ENCODE measurements around the gene HOXA3. TPM values are rescaled to one million over a fixed set of nuclear protein-coding genes. Genes with fewer than 3 reads are reported as not detected.

HOXA3 gene
- total RNA-seq, 1 experiment from 2014 or later, result 50.5 TPM

GRCh38 chr7:27175626-27176523 is 23.5 kb upstream of the HOXA3 start:
- CTCF ChIA-PET, result interaction anchor here (0.5 to 1.0 kb wide), 4 partner anchors 20 to 494 kb away, joined by 3 to 8 read pairs (median 3); no protein-coding TSS in a partner anchor
- Histone ChIP-seq H3K27ac (no peak overlapping the region), H3K27me3 (ENCODE audit: insufficient read depth, low read depth) (no peaks in the 10 kb centered on the region), H2AFZ (no peak overlapping the region), H3K4me3 (no peak overlapping the region), H3K4me1 (replicated peaks; ENCODE audit: insufficient read depth) (peaks cover 3% of the 10 kb centered on the region), H3K36me3 (ENCODE audit: low read depth) (no peaks in the 10 kb centered on the region), H3K79me2 (ENCODE audit: low read depth) (no peaks in the 10 kb centered on the region), H3K4me2 (no peak overlapping the region), H3K9me3 (ENCODE audit: insufficient read depth, low read depth) (no peaks in the 10 kb centered on the region), H3K9me2 (ENCODE audit: insufficient read depth) (no peaks in the 10 kb centered on the region), H3F3A (ENCODE audit: insufficient read depth, low read depth) (peaks cover 12% of the 10 kb centered on the region; the same call in 1 of the 2 replicates), H4K20me1 (ENCODE audit: insufficient read depth) (no peaks in the 10 kb centered on the region)
- BruUV-seq (replicated peaks), result no TSS peak
- TF ChIP-seq EZH2 (IDR thresholded peaks at IDR 0.05; ENCODE audit: low read depth) (no peak), CTCF (conservative IDR thresholded peaks at IDR 0.05) (no peak)
- no peak for DNase-seq
- intact Hi-C loops (cut with micrococcal nuclease; ENCODE audit: unreplicated experiment), result no loop called here
- POLR2A ChIA-PET (ENCODE audit: unreplicated experiment), result no interaction called here

DNA sequence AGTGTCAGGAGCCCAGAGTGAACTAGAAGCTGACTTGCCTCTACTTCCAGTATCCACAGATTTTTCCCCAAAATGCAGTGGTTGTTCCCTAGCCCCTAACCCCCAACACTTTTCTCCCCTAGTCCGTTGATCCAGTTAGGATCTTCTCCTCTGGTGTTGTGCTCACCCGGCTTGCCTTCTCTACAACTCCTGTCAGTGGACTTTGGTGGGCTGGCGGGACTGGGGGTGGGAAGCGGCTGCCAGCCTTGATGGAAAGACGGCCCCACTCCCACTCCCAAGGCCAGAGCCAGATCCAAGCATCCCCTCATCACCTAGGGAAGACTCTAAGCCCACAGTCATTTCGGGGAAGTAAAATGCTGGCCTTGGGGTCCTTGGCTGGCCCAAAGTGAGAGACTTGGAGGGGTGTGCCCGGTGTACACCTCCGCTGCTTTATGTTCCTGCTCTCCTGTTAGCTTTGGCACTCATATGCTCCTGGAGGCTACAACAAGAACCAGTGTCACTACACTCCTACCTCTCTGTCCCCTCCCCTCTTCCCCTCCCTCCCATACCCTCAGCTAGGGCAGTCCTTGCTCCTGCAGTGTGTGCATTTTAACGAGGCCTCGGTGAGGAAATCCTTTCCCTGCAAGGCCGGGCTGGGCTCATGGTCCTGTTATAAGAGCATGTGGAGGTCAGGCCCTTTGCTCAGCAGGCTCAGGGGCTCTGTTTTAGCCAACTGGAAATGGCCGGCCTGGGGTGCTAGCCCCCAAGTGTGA is 22.7 kb upstream of the HOXA3 start:
- no peak overlapping the region for H3K4me3 ChIP-seq
- intact Hi-C loops (cut with micrococcal nuclease; ENCODE audit: unreplicated experiment), result no loop called here
- H3K79me2 ChIP-seq (ENCODE audit: low read depth), result no peaks in the 10 kb centered on the region
- H3K4me2 ChIP-seq, result no peak overlapping the region
- no peak for TF ChIP-seq CTCF (conservative IDR thresholded peaks at IDR 0.05)
- TF ChIP-seq EZH2 (IDR thresholded peaks at IDR 0.05; ENCODE audit: low read depth), result no peak
- no peaks in the 10 kb centered on the region for H4K20me1 ChIP-seq (ENCODE audit: insufficient read depth)
- peaks cover 18% of the 10 kb centered on the region; the same call in 1 of the 2 replicates for H3F3A ChIP-seq (ENCODE audit: insufficient read depth, low read depth)
- ChIA-PET POLR2A (ENCODE audit: unreplicated experiment) (no interaction called here), CTCF (interaction anchor here (0.6 kb wide), 1 partner anchor 55 kb away, joined by 3 read pairs; no protein-coding TSS in a partner anchor)
- peaks cover 12% of the 10 kb centered on the region for H3K4me1 ChIP-seq (replicated peaks; ENCODE audit: insufficient read depth)
- no TSS peak for BruUV-seq (replicated peaks)
- H2AFZ ChIP-seq, result no peak overlapping the region
- no peaks in the 10 kb centered on the region for H3K27me3 ChIP-seq (ENCODE audit: insufficient read depth, low read depth)
- no peak overlapping the region for H3K27ac ChIP-seq
- no peaks in the 10 kb centered on the region for H3K9me3 ChIP-seq (ENCODE audit: insufficient read depth, low read depth)
- DNase-seq, result no peak
- H3K36me3 ChIP-seq (ENCODE audit: low read depth), result no peaks in the 10 kb centered on the region
- H3K9me2 ChIP-seq (ENCODE audit: insufficient read depth), result no peaks in the 10 kb centered on the region

DNA sequence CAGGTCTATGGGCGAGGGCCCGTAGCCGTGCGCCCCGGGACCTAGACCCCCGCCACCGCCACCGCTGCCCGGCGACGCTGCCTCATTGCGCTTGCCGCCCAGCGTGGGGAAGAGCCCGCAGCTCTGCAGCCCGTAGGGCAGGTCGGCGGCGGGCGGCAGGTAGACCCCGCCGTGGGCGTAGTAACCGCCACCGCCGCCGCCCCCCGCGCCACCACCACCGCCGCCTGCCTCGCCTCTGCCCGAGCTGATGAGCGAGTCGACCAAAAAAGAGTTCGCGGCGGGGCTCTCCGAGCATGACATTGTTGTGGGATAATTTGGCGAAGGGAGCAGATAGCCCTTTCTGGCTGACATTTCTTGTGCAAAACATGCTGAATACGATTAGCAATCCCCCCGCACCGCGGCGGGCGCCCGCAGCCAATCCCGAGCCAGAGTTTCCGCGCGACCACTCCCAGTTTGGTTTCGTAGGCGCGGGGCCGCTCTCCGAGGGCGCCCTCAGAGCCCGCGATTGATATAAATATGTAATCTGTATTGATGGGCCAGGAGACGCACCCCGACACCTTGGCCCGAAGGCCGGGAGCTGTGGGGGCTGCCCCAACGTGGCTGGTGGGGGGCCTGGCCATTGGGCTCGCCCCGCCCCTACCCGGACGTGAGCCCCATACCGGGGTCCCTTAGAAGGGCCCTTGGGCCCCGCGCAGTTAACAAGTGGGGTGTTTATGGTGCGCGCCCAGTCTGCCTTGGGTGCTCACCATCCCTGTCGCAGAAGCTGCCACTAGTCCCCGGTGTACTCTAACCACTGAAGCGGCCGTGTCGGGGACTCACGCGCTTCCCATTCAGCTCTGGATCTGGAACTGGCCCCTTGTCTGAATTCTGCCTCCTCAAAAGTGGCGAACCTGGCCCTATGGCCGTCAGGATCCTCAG is 21.8 kb upstream of the HOXA3 start, which contains the start of gene HOXA10:
Gene HOXA10 (minus strand): TSS at position 365 of the 918 bp plus-strand sequence. CDS start 14 bp downstream, at position 351.
- Histone ChIP-seq H3K27ac (no peak within 1 kb of the TSS), H3K36me3 (ENCODE audit: low read depth) (no peaks in the 10 kb centered on the region), H4K20me1 (ENCODE audit: insufficient read depth) (no peaks in the 10 kb centered on the region), H3K4me1 (replicated peaks; ENCODE audit: insufficient read depth) (peaks cover 13% of the 10 kb centered on the region), H3K9me3 (ENCODE audit: insufficient read depth, low read depth) (no peaks in the 10 kb centered on the region), H3K9me2 (ENCODE audit: insufficient read depth) (no peaks in the 10 kb centered on the region), H2AFZ (no peak within 1 kb of the TSS), H3K4me3 (no peak within 1 kb of the TSS), H3K79me2 (ENCODE audit: low read depth) (no peaks in the 10 kb centered on the region), H3K27me3 (ENCODE audit: insufficient read depth, low read depth) (no peaks in the 10 kb centered on the region), H3K4me2 (no peak within 1 kb of the TSS), H3F3A (ENCODE audit: insufficient read depth, low read depth) (peaks cover 18% of the 10 kb centered on the region; the same call in 1 of the 2 replicates)
- ChIA-PET POLR2A (ENCODE audit: unreplicated experiment) (no interaction called here), CTCF (no interaction called here)
- no peak for TF ChIP-seq EZH2 (IDR thresholded peaks at IDR 0.05; ENCODE audit: low read depth)
- TF ChIP-seq CTCF (conservative IDR thresholded peaks at IDR 0.05), result no peak
- BruUV-seq (replicated peaks), result no TSS peak
- DNase-seq, result no peak
- intact Hi-C loops (cut with micrococcal nuclease; ENCODE audit: unreplicated experiment), result no loop called here
